HEK293 (cell line): ENCODE measurements around the gene TGFB3.

Experiments
- EGR2 ChIP-seq: fragments of 450-650 bp; formaldehyde crosslinking; IDR thresholded peaks from 2 replicates; pipeline ENCODE4 v1.5.1; 2016; ENCODE audit warnings: low read depth, missing biosample characterization, missing genetic modification characterization
- ELK4 ChIP-seq: IDR thresholded peaks from 2 replicates; pipeline ENCODE4 v1.6.1; 2011; ENCODE audit warnings: mild to moderate bottlenecking, low read depth, low read length, borderline replicate concordance
- GLI2 ChIP-seq: fragments of 450-650 bp; formaldehyde crosslinking; IDR thresholded peaks from 2 replicates; pipeline ENCODE4; 2017; ENCODE audit warnings: missing biosample characterization, missing genetic modification characterization, low read depth, borderline replicate concordance
- HOXA7 ChIP-seq: sonication (generic); formaldehyde crosslinking; IDR thresholded peaks from 2 replicates; pipeline ENCODE4 v1.8.1; 2022; ENCODE audit warnings: missing genetic modification reagents, borderline replicate concordance
- HOXC10 ChIP-seq: sonication (generic); formaldehyde crosslinking; IDR thresholded peaks from 2 replicates; pipeline ENCODE4 v1.8.1; 2023; ENCODE audit warnings: mild to moderate bottlenecking, missing genetic modification reagents
- KLF1 ChIP-seq: fragments of 450-650 bp; formaldehyde crosslinking; IDR thresholded peaks from 2 replicates; pipeline ENCODE4 v1.5.1; 2016; ENCODE audit warnings: missing biosample characterization, missing genetic modification characterization
- KLF8 ChIP-seq: fragments of 450-650 bp; formaldehyde crosslinking; IDR thresholded peaks from 2 replicates; pipeline ENCODE4 v1.5.1; 2016; ENCODE audit warnings: missing biosample characterization, missing genetic modification characterization
- PBX3 ChIP-seq: sonication (generic); formaldehyde crosslinking; IDR thresholded peaks from 2 replicates; pipeline ENCODE4 v1.8.1; 2022; ENCODE audit warnings: mild to moderate bottlenecking, moderate library complexity, missing genetic modification reagents
- REST ChIP-seq: fragments of 450-650 bp; formaldehyde crosslinking; IDR thresholded peaks from 2 replicates; pipeline ENCODE4 v1.5.1; 2016; ENCODE audit warnings: missing biosample characterization, missing genetic modification characterization
- ZFP37 ChIP-seq: fragments of 450-650 bp; formaldehyde crosslinking; IDR thresholded peaks from 2 replicates; pipeline ENCODE4 v1.5.1; 2016; ENCODE audit warnings: missing biosample characterization, missing genetic modification characterization
- ZNF16 ChIP-seq: fragments of 450-650 bp; formaldehyde crosslinking; IDR thresholded peaks from 2 replicates; pipeline ENCODE4 v1.5.1; 2016; ENCODE audit warnings: low read depth, missing biosample characterization, missing genetic modification characterization
- ZNF169 ChIP-seq: fragments of 450-650 bp; formaldehyde crosslinking; IDR thresholded peaks from 2 replicates; pipeline ENCODE4 v1.5.1; 2016; ENCODE audit warnings: missing biosample characterization, missing genetic modification characterization
- ZNF211 ChIP-seq: fragments of 450-650 bp; formaldehyde crosslinking; IDR thresholded peaks from 2 replicates; pipeline ENCODE4 v1.5.1; 2016; ENCODE audit warnings: low read depth, missing biosample characterization, missing genetic modification characterization
- ZNF221 ChIP-seq: fragments of 450-650 bp; formaldehyde crosslinking; IDR thresholded peaks from 2 replicates; pipeline ENCODE4 v1.5.1; 2017; ENCODE audit warnings: missing biosample characterization, missing genetic modification characterization, borderline replicate concordance
- ZNF266 ChIP-seq: fragments of 450-650 bp; formaldehyde crosslinking; IDR thresholded peaks from 2 replicates; pipeline ENCODE4 v1.5.1; 2016; ENCODE audit warnings: missing biosample characterization, missing genetic modification characterization, low read depth
- ZNF404 ChIP-seq: fragments of 450-650 bp; formaldehyde crosslinking; IDR thresholded peaks from 2 replicates; pipeline ENCODE4 v1.5.1; 2017; ENCODE audit warnings: missing biosample characterization, missing genetic modification characterization
- ZNF521 ChIP-seq: fragments of 450-650 bp; formaldehyde crosslinking; IDR thresholded peaks from 2 replicates; pipeline ENCODE4 v1.5.1; 2017; ENCODE audit warnings: missing biosample characterization, mild to moderate bottlenecking, missing genetic modification characterization
- ZNF544 ChIP-seq: fragments of 450-650 bp; formaldehyde crosslinking; IDR thresholded peaks from 2 replicates; pipeline ENCODE4 v1.5.0; 2017; ENCODE audit warnings: missing biosample characterization, missing genetic modification characterization
- ZNF548 ChIP-seq: fragments of 450-650 bp; formaldehyde crosslinking; IDR thresholded peaks from 2 replicates; pipeline ENCODE4 v1.5.1; 2016; ENCODE audit warnings: missing biosample characterization, missing genetic modification characterization
- ZNF560 ChIP-seq: fragments of 450-650 bp; formaldehyde crosslinking; IDR thresholded peaks from 2 replicates; pipeline ENCODE4 v1.5.1; 2017; ENCODE audit warnings: missing biosample characterization, missing genetic modification characterization, borderline replicate concordance
- ZNF571 ChIP-seq: fragments of 450-650 bp; formaldehyde crosslinking; IDR thresholded peaks from 2 replicates; pipeline ENCODE4 v1.5.0; 2017; ENCODE audit warnings: missing biosample characterization, missing genetic modification characterization
- ZNF600 ChIP-seq: fragments of 450-650 bp; formaldehyde crosslinking; IDR thresholded peaks from 2 replicates; pipeline ENCODE4 v1.5.1; 2016; ENCODE audit warnings: missing biosample characterization, missing genetic modification characterization
- ZNF610 ChIP-seq: fragments of 450-650 bp; formaldehyde crosslinking; IDR thresholded peaks from 2 replicates; pipeline ENCODE4 v1.5.1; 2016; ENCODE audit warnings: missing biosample characterization, missing genetic modification characterization, borderline replicate concordance
- ZNF623 ChIP-seq: fragments of 450-650 bp; formaldehyde crosslinking; IDR thresholded peaks from 2 replicates; pipeline ENCODE4 v1.5.1; 2016; ENCODE audit warnings: missing biosample characterization, missing genetic modification characterization
- ZNF776 ChIP-seq: fragments of 450-650 bp; formaldehyde crosslinking; IDR thresholded peaks from 2 replicates; pipeline ENCODE4 v1.5.0; 2017; ENCODE audit warnings: missing biosample characterization, missing genetic modification characterization, borderline replicate concordance
- ZXDB ChIP-seq: fragments of 450-650 bp; formaldehyde crosslinking; IDR thresholded peaks from 2 replicates; pipeline ENCODE4 v1.5.1; 2016; ENCODE audit warnings: missing biosample characterization, missing genetic modification characterization
- TF ChIP-seq, protein P1 (sequence below): fragments of 450-650 bp; formaldehyde crosslinking; IDR thresholded peaks from 2 replicates; pipeline ENCODE4 v1.5.1; 2016; ENCODE audit warnings: missing biosample characterization, missing genetic modification characterization
- TF ChIP-seq, protein P2 (sequence below): fragments of 450-650 bp; formaldehyde crosslinking; IDR thresholded peaks from 2 replicates; pipeline ENCODE4 v1.5.1; 2016; ENCODE audit warnings: missing biosample characterization, missing genetic modification characterization
- TF ChIP-seq, protein P3 (sequence below): fragments of 450-650 bp; formaldehyde crosslinking; IDR thresholded peaks from 2 replicates; pipeline ENCODE4 v1.5.1; 2016; ENCODE audit warnings: missing biosample characterization, missing genetic modification characterization

TGFB3 gene

GRCh38 chr14:75981426-75982265, at the start of gene TGFB3 (continued):
- peak; percentile 54; the same call in 1 of the 2 replicates for TF ChIP-seq KLF1 (tag by site-specific recombination)
- TF ChIP-seq HOXA7 (CRISPR knock-in tag): no peak
- TF ChIP-seq, protein P1, sequence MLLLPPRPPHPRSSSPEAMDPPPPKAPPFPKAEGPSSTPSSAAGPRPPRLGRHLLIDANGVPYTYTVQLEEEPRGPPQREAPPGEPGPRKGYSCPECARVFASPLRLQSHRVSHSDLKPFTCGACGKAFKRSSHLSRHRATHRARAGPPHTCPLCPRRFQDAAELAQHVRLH (tag by site-specific recombination): peak; percentile 77
- TF ChIP-seq ZNF16 (tag by site-specific recombination): no peak
- TF ChIP-seq ZNF266 (tag by site-specific recombination): no peak
- TF ChIP-seq ZNF544: no peak
- no peak for TF ChIP-seq HOXC10 (CRISPR knock-in tag)
- TF ChIP-seq, protein P2, sequence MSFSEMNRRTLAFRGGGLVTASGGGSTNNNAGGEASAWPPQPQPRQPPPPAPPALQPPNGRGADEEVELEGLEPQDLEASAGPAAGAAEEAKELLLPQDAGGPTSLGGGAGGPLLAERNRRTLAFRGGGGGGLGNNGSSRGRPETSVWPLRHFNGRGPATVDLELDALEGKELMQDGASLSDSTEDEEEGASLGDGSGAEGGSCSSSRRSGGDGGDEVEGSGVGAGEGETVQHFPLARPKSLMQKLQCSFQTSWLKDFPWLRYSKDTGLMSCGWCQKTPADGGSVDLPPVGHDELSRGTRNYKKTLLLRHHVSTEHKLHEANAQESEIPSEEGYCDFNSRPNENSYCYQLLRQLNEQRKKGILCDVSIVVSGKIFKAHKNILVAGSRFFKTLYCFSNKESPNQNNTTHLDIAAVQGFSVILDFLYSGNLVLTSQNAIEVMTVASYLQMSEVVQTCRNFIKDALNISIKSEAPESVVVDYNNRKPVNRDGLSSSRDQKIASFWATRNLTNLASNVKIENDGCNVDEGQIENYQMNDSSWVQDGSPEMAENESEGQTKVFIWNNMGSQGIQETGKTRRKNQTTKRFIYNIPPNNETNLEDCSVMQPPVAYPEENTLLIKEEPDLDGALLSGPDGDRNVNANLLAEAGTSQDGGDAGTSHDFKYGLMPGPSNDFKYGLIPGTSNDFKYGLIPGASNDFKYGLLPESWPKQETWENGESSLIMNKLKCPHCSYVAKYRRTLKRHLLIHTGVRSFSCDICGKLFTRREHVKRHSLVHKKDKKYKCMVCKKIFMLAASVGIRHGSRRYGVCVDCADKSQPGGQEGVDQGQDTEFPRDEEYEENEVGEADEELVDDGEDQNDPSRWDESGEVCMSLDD (tag by site-specific recombination): peak; percentile 50; the same call in 1 of the 2 replicates
- TF ChIP-seq PBX3 (CRISPR knock-in tag): no peak
- TF ChIP-seq ZFP37 (tag by site-specific recombination): no peak
- TF ChIP-seq, protein P3, sequence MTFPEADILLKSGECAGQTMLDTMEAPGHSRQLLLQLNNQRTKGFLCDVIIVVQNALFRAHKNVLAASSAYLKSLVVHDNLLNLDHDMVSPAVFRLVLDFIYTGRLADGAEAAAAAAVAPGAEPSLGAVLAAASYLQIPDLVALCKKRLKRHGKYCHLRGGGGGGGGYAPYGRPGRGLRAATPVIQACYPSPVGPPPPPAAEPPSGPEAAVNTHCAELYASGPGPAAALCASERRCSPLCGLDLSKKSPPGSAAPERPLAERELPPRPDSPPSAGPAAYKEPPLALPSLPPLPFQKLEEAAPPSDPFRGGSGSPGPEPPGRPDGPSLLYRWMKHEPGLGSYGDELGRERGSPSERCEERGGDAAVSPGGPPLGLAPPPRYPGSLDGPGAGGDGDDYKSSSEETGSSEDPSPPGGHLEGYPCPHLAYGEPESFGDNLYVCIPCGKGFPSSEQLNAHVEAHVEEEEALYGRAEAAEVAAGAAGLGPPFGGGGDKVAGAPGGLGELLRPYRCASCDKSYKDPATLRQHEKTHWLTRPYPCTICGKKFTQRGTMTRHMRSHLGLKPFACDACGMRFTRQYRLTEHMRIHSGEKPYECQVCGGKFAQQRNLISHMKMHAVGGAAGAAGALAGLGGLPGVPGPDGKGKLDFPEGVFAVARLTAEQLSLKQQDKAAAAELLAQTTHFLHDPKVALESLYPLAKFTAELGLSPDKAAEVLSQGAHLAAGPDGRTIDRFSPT: no peak
- TF ChIP-seq ZNF211 (tag by site-specific recombination): no peak
- TF ChIP-seq EGR2 (tag by site-specific recombination): peak; percentile 31; the same call in 1 of the 2 replicates
- TF ChIP-seq ELK4: no peak
- no peak for TF ChIP-seq ZNF560 (tag by site-specific recombination)
- no peak for TF ChIP-seq ZNF571
- TF ChIP-seq ZNF623 (tag by site-specific recombination): peak; percentile 31; the same call in 1 of the 2 replicates
- peak; percentile 94 for TF ChIP-seq KLF8 (tag by site-specific recombination)
- TF ChIP-seq ZNF776: 0 out of 2 replicates have a peak, but pooled peaks have one; percentile 15
- TF ChIP-seq ZNF548 (tag by site-specific recombination): no peak
- TF ChIP-seq ZNF521: no peak
- TF ChIP-seq ZNF221 (tag by site-specific recombination): no peak
- peak; percentile 55; the same call in 1 of the 2 replicates for TF ChIP-seq ZNF600
- TF ChIP-seq ZXDB (tag by site-specific recombination): peak; percentile 82
- TF ChIP-seq REST: no peak
- no peak for TF ChIP-seq GLI2 (tag by site-specific recombination)
- TF ChIP-seq ZNF169 (tag by site-specific recombination): peak; percentile 86
- no peak for TF ChIP-seq ZNF404 (tag by site-specific recombination)
- no peak for TF ChIP-seq ZNF610 (tag by site-specific recombination)
